K562 (cell line): Measurements from ENCODE around the gene HDAC7. TPM values are rescaled to one million over a fixed set of nuclear protein-coding genes. Genes with fewer than 3 reads are reported as not detected.

ENCODE experiments used
- ARID3A ChIP-seq: IDR thresholded peaks from 2 replicates; pipeline ENCODE4 v1.6.1; 2012; ENCODE audit warnings: low read depth, low read length, improper control_type of control experiment, borderline replicate concordance
- ATF1 ChIP-seq, 2 experiments: fragments of 450-650 bp in 1 of 2; IDR thresholded peaks; 2 replicates each; pipeline ENCODE4 v1.6.1; 2016; ENCODE audit warnings: missing compliant biosample characterization in 1 of 2, missing genetic modification characterization in 1 of 2
- CHAMP1 ChIP-seq: fragments of 450-650 bp; IDR thresholded peaks from 2 replicates; pipeline ENCODE4 v1.6.1; 2016; ENCODE audit warnings: mild to moderate bottlenecking
- CHD4 ChIP-seq: fragments of 200-600 bp; sonication (generic); IDR thresholded peaks from 3 replicates; pipeline ENCODE4 v1.6.1; 2012; ENCODE audit warnings: low read depth, mild to moderate bottlenecking, mixed read lengths, low read length, inconsistent platforms; ENCODE audit not compliant: insufficient read depth, insufficient replicate concordance, poor library complexity, severe bottlenecking
- ESRRA ChIP-seq: fragments of 450-650 bp; IDR thresholded peaks from 2 replicates; pipeline ENCODE4 v1.6.1; 2014; ENCODE audit warnings: low read depth, mild to moderate bottlenecking, moderate library complexity, borderline replicate concordance
- GTF2F1 ChIP-seq: IDR thresholded peaks from 2 replicates; pipeline ENCODE4 v1.6.1; 2011; ENCODE audit warnings: low read depth, low read length, improper control_type of control experiment
- MED1 ChIP-seq: sonication (generic); formaldehyde crosslinking; IDR thresholded peaks from 2 replicates; pipeline ENCODE4 v1.8.1; 2023; ENCODE audit warnings: missing genetic modification reagents, borderline replicate concordance
- NFE2 ChIP-seq: IDR thresholded peaks from 2 replicates; pipeline ENCODE4 v1.6.1; 2014; ENCODE audit warnings: antibody characterized with exemption, low read depth
- TRIM24 ChIP-seq, 2 experiments: fragments of 450-650 bp; IDR thresholded peaks; 2 replicates each; pipeline ENCODE4 v1.6.1; 2016
- USF2 ChIP-seq: sonication (generic); formaldehyde crosslinking; IDR thresholded peaks from 2 replicates; pipeline ENCODE4 v1.5.0; 2020; ENCODE audit warnings: missing genetic modification reagents
- ZNF143 ChIP-seq: sonication (generic); formaldehyde crosslinking; IDR thresholded peaks from 2 replicates; pipeline ENCODE4 v1.9.0; 2022; ENCODE audit warnings: mild to moderate bottlenecking, missing genetic modification reagents
- ZNF717 ChIP-seq: fragments of 250-450 bp; sonication (Bioruptor Pico); IDR thresholded peaks from 2 replicates; pipeline ENCODE4 v1.5.0; 2021
- ZNF75A ChIP-seq: fragments of 450-650 bp; formaldehyde crosslinking; IDR thresholded peaks from 2 replicates; pipeline ENCODE4 v1.4.0; 2020; ENCODE audit warnings: mild to moderate bottlenecking
- polyA plus RNA-seq, 8 experiments: library from polyadenylated mRNA; depleted of rRNA in 4 of 8; stranded (reverse) in 5 of 8; unstranded in 3 of 8; fragments of >200 nt; fragmentation: Nextera tagmentation in 2 of 8; fragmentation: Illumina TruSeq in 1 of 8; extraction: Ambion mirVana in 2 of 8; extraction: Trizol in 1 of 8; gene quantifications; 2 replicates each; pipeline versions ENCODE4 v1.2.1 to v1.2.3, GENCODE V29; 2011 to 2014; ENCODE audit warnings: inconsistent platforms in 1 of 8, missing spikeins in 1 of 8
- total RNA-seq, 7 experiments: library from RNA; depleted of rRNA in 6 of 7; stranded (reverse); fragments of >200 nt in 6 of 7; fragmentation: Illumina TruSeq in 2 of 7; extraction: Trizol in 2 of 7; gene quantifications; 2 replicates each; pipeline versions ENCODE4 v1.2.1 to v1.2.3, GENCODE V29; 2011 to 2021; ENCODE audit warnings: low replicate concordance in 1 of 7
- TF ChIP-seq, protein P1 (sequence below), 2 experiments: IDR thresholded peaks in 1 of 2; conservative IDR thresholded peaks in 1 of 2; 2 replicates each; pipeline ENCODE4 v1.6.1; 2016; ENCODE audit warnings: low read depth in 2 of 2, mild to moderate bottlenecking in 1 of 2, missing compliant biosample characterization in 1 of 2, missing genetic modification characterization in 1 of 2, moderate library complexity in 1 of 2
- TF ChIP-seq, protein P2 (sequence below): fragments of 450-650 bp; IDR thresholded peaks from 2 replicates; pipeline ENCODE4 v1.7.1; 2018; ENCODE audit warnings: mild to moderate bottlenecking, low read depth; ENCODE audit not compliant: partially characterized antibody

Gene HDAC7
- total and polyA plus RNA-seq, 9 of the 15 experiments (the other 6 are each of a cell fraction or from before 2014, with no cell fraction given) = 2.5 to 129 (median 31.1) TPM

GRCh38 chr12:47758834-47759690 is 60.6 kb downstream of the HDAC7 start, which contains the start of gene RAPGEF3 (continued):
- TF ChIP-seq ZNF75A (CRISPR knock-in tag) (no peak), ZNF717 (CRISPR knock-in tag) (no peak), NFE2 (no peak), ESRRA (peak; percentile 13; the same call in 1 of the 2 replicates), ARID3A (no peak), MED1 (CRISPR knock-in tag) (no peak), USF2 (CRISPR knock-in tag) (peak; percentile 83), ZNF143 (no peak), CHAMP1 (no peak), CHD4 (peak; percentile 29), GTF2F1 (no peak), TRIM24 (IDR thresholded peaks at IDR 0.05) (no peak), ATF1 (CRISPR knock-in tag; IDR thresholded peaks at IDR 0.05) (no peak), ATF1 (tag; IDR thresholded peaks at IDR 0.05) (peak; percentile 51; the same call in 1 of the 2 replicates)
- TF ChIP-seq, protein P1, sequence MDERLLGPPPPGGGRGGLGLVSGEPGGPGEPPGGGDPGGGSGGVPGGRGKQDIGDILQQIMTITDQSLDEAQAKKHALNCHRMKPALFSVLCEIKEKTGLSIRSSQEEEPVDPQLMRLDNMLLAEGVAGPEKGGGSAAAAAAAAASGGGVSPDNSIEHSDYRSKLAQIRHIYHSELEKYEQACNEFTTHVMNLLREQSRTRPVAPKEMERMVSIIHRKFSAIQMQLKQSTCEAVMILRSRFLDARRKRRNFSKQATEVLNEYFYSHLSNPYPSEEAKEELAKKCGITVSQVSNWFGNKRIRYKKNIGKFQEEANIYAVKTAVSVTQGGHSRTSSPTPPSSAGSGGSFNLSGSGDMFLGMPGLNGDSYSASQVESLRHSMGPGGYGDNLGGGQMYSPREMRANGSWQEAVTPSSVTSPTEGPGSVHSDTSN (CRISPR knock-in tag; IDR thresholded peaks at IDR 0.05; ENCODE audit: low read depth) = no peak
- TF ChIP-seq, protein P1 (tag; conservative IDR thresholded peaks at IDR 0.05; ENCODE audit: low read depth) = no peak
- TF ChIP-seq, protein P2, sequence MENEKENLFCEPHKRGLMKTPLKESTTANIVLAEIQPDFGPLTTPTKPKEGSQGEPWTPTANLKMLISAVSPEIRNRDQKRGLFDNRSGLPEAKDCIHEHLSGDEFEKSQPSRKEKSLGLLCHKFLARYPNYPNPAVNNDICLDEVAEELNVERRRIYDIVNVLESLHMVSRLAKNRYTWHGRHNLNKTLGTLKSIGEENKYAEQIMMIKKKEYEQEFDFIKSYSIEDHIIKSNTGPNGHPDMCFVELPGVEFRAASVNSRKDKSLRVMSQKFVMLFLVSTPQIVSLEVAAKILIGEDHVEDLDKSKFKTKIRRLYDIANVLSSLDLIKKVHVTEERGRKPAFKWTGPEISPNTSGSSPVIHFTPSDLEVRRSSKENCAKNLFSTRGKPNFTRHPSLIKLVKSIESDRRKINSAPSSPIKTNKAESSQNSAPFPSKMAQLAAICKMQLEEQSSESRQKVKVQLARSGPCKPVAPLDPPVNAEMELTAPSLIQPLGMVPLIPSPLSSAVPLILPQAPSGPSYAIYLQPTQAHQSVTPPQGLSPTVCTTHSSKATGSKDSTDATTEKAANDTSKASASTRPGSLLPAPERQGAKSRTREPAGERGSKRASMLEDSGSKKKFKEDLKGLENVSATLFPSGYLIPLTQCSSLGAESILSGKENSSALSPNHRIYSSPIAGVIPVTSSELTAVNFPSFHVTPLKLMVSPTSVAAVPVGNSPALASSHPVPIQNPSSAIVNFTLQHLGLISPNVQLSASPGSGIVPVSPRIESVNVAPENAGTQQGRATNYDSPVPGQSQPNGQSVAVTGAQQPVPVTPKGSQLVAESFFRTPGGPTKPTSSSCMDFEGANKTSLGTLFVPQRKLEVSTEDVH = no peak
